ENCODE results near the gene DAAM2.

GRCh38 chr6:39884696-39885095, 92.5 kb downstream of the DAAM2 start:
- no peak for TF ChIP-seq POLR2A (IDR thresholded peaks at IDR 0.05; ENCODE audit: low read length)
- no peak for TF ChIP-seq GATA1 (IDR thresholded peaks at IDR 0.05; ENCODE audit: low read depth, low read length)
